SU-DHL-6 (cell line): ENCODE results near the gene ABCC3.

Experiments used
- H2AFZ ChIP-seq: fragments of 200-600 bp; sonication (generic); 2 replicates; pipeline ENCODE4 v1.6.1; 2014; ENCODE audit warnings: low read depth, mild to moderate bottlenecking, moderate library complexity, mixed read lengths, antibody characterized with exemption, low read length; ENCODE audit not compliant: severe bottlenecking
- H3F3A ChIP-seq: fragments of 200-600 bp; shearing (Covaris generic); 2 replicates; pipeline ENCODE4 v1.6.0; 2016; ENCODE audit warnings: antibody characterized with exemption, mild to moderate bottlenecking; ENCODE audit not compliant: insufficient read depth
- H3K27ac ChIP-seq: fragments of 200-600 bp; sonication (generic); 2 replicates; pipeline ENCODE4 v1.5.1; 2016; ENCODE audit warnings: low read depth, mild to moderate bottlenecking, low read length, moderate library complexity, mixed read lengths
- H3K27me3 ChIP-seq: fragments of 200-600 bp; sonication (generic), shearing (Covaris generic); 2 replicates; pipeline ENCODE4 v1.6.0; 2014; ENCODE audit warnings: mild to moderate bottlenecking, low read length
- H3K36me3 ChIP-seq: fragments of 200-600 bp; sonication (generic); 2 replicates; pipeline ENCODE4 v1.6.1; 2014; ENCODE audit warnings: mild to moderate bottlenecking, low read length, mixed read lengths
- H3K4me2 ChIP-seq: fragments of 300-600, 200-600 bp; shearing (Covaris generic), sonication (generic); 2 replicates; pipeline ENCODE4 v1.6.0; 2014; ENCODE audit warnings: low read length, low read depth, mild to moderate bottlenecking; ENCODE audit not compliant: poor library complexity, severe bottlenecking
- H3K4me3 ChIP-seq: fragments of 200-600 bp; sonication (generic); 2 replicates; pipeline ENCODE4 v1.5.1; 2014; ENCODE audit warnings: antibody characterized with exemption, low read length, mild to moderate bottlenecking, mixed read lengths; ENCODE audit not compliant: insufficient read depth, poor library complexity, severe bottlenecking
- H3K79me2 ChIP-seq: fragments of 200-600 bp; sonication (generic); 2 replicates; pipeline ENCODE4 v1.6.1; 2014; ENCODE audit warnings: mild to moderate bottlenecking, low read length, moderate library complexity; ENCODE audit not compliant: insufficient read depth
- H3K9ac ChIP-seq: fragments of 200-600 bp; sonication (generic); 2 replicates; pipeline ENCODE4 v1.7.0; 2014; ENCODE audit warnings: mild to moderate bottlenecking, low read length
- H3K9me2 ChIP-seq: fragments of 200-600 bp; sonication (generic); replicated peaks from 2 replicates; pipeline ENCODE4 v1.6.1; 2014; ENCODE audit warnings: low read length; ENCODE audit not compliant: insufficient read depth
- H3K9me3 ChIP-seq: fragments of 200-600 bp; sonication (generic); 2 replicates; pipeline ENCODE4 v1.6.1; 2014; ENCODE audit warnings: low read length, mixed read lengths; ENCODE audit not compliant: insufficient read depth
- H4K20me1 ChIP-seq: fragments of 200-600 bp; sonication (generic); 2 replicates; pipeline ENCODE4 v1.6.1; 2014; ENCODE audit warnings: low read depth, mild to moderate bottlenecking, antibody characterized with exemption, low read length, moderate library complexity, mixed read lengths
- EZH2phosphoT487 ChIP-seq: fragments of 200-600 bp; sonication (generic), shearing (Covaris generic); conservative IDR thresholded peaks from 2 replicates; pipeline ENCODE4 v1.6.1; 2018; ENCODE audit warnings: mild to moderate bottlenecking, antibody characterized with exemption, low read length, moderate library complexity, mixed read lengths
- TF ChIP-seq, protein P1 (sequence below): fragments of 200-600 bp; sonication (generic); IDR thresholded peaks from one replicate; pipeline ENCODE4 v1.5.1; 2017; ENCODE audit warnings: antibody characterized with exemption, mild to moderate bottlenecking, low read length, moderate library complexity; ENCODE audit not compliant: insufficient read depth, poor library complexity, severe bottlenecking

Gene ABCC3

DNA sequence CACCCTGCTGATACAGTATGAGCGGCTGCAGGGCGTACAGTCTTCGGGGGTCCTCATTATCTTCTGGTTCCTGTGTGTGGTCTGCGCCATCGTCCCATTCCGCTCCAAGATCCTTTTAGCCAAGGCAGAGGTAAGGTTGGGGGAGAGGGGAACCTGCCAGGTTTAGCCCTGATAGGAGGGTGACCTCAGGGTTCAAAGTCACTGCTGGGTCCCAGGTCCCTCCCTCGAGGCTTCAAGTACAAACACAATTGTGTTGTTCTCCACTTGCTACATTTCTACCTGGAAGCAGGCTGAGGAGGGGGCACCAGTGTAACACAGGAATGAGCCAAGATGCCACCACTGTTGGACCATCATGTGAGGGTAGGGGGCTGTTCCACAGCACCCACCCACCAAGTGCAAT, 22.4 kb downstream of the ABCC3 start:
- no peak overlapping the region for H2AFZ ChIP-seq
- H3K9me3 ChIP-seq = no peaks in the 10 kb centered on the region
- H3K9ac ChIP-seq = no peak overlapping the region
- no peaks in the 10 kb centered on the region for H3K27me3 ChIP-seq
- no peak for TF ChIP-seq EZH2phosphoT487
- TF ChIP-seq, protein P1, sequence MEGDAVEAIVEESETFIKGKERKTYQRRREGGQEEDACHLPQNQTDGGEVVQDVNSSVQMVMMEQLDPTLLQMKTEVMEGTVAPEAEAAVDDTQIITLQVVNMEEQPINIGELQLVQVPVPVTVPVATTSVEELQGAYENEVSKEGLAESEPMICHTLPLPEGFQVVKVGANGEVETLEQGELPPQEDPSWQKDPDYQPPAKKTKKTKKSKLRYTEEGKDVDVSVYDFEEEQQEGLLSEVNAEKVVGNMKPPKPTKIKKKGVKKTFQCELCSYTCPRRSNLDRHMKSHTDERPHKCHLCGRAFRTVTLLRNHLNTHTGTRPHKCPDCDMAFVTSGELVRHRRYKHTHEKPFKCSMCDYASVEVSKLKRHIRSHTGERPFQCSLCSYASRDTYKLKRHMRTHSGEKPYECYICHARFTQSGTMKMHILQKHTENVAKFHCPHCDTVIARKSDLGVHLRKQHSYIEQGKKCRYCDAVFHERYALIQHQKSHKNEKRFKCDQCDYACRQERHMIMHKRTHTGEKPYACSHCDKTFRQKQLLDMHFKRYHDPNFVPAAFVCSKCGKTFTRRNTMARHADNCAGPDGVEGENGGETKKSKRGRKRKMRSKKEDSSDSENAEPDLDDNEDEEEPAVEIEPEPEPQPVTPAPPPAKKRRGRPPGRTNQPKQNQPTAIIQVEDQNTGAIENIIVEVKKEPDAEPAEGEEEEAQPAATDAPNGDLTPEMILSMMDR = no peak
- no peaks in the 10 kb centered on the region for H3K36me3 ChIP-seq
- no peak overlapping the region for H3K27ac ChIP-seq
- H3K9me2 ChIP-seq = no peaks in the 10 kb centered on the region
- H3K4me3 ChIP-seq = no peak overlapping the region
- H4K20me1 ChIP-seq = no peaks in the 10 kb centered on the region
- H3F3A ChIP-seq = no peaks in the 10 kb centered on the region
- H3K79me2 ChIP-seq = no peaks in the 10 kb centered on the region
- H3K4me2 ChIP-seq = no peak overlapping the region

DNA sequence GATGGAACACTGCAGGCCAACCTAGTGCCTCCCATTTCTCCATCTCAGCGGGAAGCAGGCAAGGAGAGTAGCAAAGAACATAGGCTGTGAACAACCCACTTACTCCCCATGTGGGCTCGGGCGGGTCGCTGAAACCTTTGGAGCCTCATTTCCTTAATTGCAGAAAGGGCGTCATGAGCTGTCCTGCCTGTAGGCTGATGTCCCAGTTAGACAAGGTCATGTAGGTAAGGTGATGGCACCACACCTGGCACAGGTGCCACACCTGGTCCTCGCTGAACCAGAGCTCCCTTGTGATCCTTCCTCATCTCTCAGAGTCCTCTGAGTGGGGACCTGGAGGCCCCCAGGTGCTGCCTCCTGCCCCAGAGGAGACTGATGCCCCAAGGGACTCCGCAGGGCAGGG, 22.9 kb downstream of the ABCC3 start:
- TF ChIP-seq, protein P1 = no peak
- TF ChIP-seq EZH2phosphoT487 = no peak
- H3K9me3 ChIP-seq = no peaks in the 10 kb centered on the region
- H3K36me3 ChIP-seq = no peaks in the 10 kb centered on the region
- H4K20me1 ChIP-seq = no peaks in the 10 kb centered on the region
- no peaks in the 10 kb centered on the region for H3K79me2 ChIP-seq
- no peak overlapping the region for H3K4me3 ChIP-seq
- no peak overlapping the region for H3K4me2 ChIP-seq
- H2AFZ ChIP-seq = no peak overlapping the region
- no peak overlapping the region for H3K9ac ChIP-seq
- no peaks in the 10 kb centered on the region for H3F3A ChIP-seq
- H3K27me3 ChIP-seq = no peaks in the 10 kb centered on the region
- H3K27ac ChIP-seq = no peak overlapping the region
- H3K9me2 ChIP-seq = no peaks in the 10 kb centered on the region

DNA sequence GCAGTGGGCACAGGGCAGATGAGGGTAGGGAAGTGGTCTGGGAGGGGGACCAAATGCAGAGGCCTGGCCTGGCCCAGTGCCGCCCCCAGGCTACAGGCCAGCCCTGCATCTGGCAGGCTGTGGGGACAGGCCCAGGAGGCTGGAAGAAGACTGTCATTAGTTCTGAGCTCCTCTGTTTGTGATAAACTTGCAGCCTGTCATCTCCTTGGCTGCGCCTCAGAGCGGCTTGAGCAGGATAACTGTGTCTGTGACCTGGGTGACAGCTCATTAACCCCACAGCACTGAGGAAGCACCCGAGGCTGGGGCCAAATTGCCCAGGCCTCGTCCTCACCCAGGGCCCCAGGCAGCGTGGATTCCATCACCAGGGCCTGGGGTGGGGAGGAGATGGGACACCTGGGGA, 23.9 kb downstream of the ABCC3 start:
- no peak overlapping the region for H3K9ac ChIP-seq
- H3K27me3 ChIP-seq = no peaks in the 10 kb centered on the region
- no peak overlapping the region for H3K27ac ChIP-seq
- H4K20me1 ChIP-seq = no peaks in the 10 kb centered on the region
- no peaks in the 10 kb centered on the region for H3F3A ChIP-seq
- no peak overlapping the region for H3K4me3 ChIP-seq
- H3K79me2 ChIP-seq = no peaks in the 10 kb centered on the region
- no peaks in the 10 kb centered on the region for H3K9me3 ChIP-seq
- H3K9me2 ChIP-seq = no peaks in the 10 kb centered on the region
- H3K36me3 ChIP-seq = no peaks in the 10 kb centered on the region
- H3K4me2 ChIP-seq = no peak overlapping the region
- TF ChIP-seq, protein P1 = no peak
- TF ChIP-seq EZH2phosphoT487 = no peak
- no peak overlapping the region for H2AFZ ChIP-seq

DNA sequence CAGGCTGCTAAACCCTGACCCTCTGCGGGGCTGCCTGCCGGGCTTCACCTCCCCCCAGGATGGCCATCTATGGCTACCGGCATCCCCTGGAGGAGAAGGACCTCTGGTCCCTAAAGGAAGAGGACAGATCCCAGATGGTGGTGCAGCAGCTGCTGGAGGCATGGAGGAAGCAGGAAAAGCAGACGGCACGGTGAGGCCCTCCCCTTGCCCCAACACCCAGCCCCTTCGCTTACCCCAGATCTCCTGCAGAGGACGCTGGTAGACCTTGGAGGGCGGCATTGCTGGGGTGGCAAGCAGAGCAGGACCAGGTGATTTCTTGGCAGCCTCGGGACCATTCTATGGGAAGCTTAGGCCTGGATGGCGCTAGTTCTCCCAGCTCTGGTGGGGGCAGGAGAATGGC, 24.5 kb downstream of the ABCC3 start:
- H3K9me2 ChIP-seq = no peaks in the 10 kb centered on the region
- H3F3A ChIP-seq = no peaks in the 10 kb centered on the region
- no peak overlapping the region for H3K9ac ChIP-seq
- H3K9me3 ChIP-seq = no peaks in the 10 kb centered on the region
- TF ChIP-seq EZH2phosphoT487 = no peak
- TF ChIP-seq, protein P1 = no peak
- no peaks in the 10 kb centered on the region for H3K27me3 ChIP-seq
- H4K20me1 ChIP-seq = no peaks in the 10 kb centered on the region
- no peaks in the 10 kb centered on the region for H3K79me2 ChIP-seq
- H3K4me2 ChIP-seq = no peak overlapping the region
- no peak overlapping the region for H3K4me3 ChIP-seq
- H2AFZ ChIP-seq = no peak overlapping the region
- no peaks in the 10 kb centered on the region for H3K36me3 ChIP-seq
- H3K27ac ChIP-seq = no peak overlapping the region
